Non-pigmented ciliary epithelial cell (primary cell): ENCODE results near the gene CDH12.

ENCODE experiments used
- DNase-seq: peaks from one replicate; pipeline ENCODE4 v3.0.0-alpha.2; 2010; ENCODE audit warnings: low read depth

The CDH12 gene

DNA sequence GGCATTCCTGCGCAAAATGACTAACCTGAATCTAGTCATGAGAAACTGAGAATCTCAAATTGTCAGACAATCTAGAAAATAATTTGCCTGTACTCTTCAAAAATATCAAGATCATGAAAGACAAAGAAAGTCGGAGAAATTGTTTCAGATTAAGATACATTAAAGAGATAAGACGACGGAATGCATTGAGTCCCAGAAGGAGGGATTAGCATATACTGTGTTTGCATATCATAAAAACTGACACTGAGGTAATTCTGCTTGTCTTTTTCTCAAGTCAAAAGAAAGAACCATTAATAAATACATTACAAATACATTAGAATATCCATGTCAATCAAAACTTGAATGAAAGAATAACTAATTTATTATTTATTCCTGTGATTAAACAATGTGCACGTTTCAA lies 88.4 kb downstream of the CDH12 start:
- DNase-seq: no peak

- DNase-seq: no peak
These were observed 95.4 kb downstream of the CDH12 start for GRCh38 chr5:22757776-22758175.

GRCh38 chr5:22754155-22754554 lies 99.0 kb downstream of the CDH12 start:
- DNase-seq: no peak

- DNase-seq: no peak
These were observed 101.6 kb downstream of the CDH12 start for GRCh38 chr5:22751536-22751935.

DNA sequence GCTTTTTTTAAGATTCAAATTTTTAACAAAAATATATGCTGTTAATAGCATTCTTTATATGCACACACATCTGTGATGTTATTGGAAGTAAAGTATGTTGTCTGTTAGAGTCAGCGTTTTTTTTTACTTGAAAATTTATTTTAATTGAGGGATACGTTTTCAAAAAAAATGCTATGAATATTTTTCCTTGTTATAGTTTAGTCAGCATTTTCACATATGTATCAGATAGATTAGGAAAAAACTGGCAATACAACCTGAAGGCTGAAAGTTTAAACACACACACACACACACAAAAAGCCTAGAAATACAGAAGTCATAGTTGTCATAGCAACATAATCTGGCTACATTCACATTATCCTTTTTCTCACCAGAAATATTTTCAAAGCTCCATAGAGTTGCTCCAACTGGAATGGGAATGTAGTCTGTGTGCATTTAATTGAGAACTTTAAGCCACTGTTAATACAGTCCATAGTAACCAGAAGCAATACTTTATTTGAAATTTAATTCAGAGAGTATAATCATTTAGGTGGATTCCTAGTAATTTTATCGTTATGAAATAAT lies 116.6 kb downstream of the CDH12 start:
- DNase-seq: no peak

GRCh38 chr5:22734907-22735306 lies 118.2 kb downstream of the CDH12 start:
- no peak for DNase-seq

GRCh38 chr5:22728610-22729009 lies 124.5 kb downstream of the CDH12 start:
- DNase-seq: no peak

GRCh38 chr5:22722491-22722890 lies 130.7 kb downstream of the CDH12 start:
- DNase-seq: no peak

DNA sequence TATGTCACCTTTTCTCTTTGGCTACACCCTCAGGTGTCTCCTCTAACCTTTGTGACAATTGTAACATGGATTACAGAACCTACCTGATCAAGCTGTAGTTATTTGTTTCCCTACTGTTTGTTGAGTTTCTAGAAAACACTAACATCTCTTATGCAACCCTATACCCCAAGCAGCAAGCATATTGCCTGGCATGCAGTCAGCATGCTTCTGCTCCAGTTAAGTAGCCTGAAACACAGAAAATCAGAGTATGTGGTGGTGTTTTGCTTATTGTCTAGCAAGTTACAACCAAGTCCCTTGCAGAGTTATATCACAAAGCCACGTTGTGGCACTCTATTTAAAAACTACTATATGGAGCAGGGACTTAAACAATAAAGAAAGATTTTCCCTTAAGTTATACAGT lies 131.1 kb downstream of the CDH12 start:
- DNase-seq: no peak

- DNase-seq: no peak
These were observed 133.3 kb downstream of the CDH12 start for GRCh38 chr5:22719842-22720241.

DNA sequence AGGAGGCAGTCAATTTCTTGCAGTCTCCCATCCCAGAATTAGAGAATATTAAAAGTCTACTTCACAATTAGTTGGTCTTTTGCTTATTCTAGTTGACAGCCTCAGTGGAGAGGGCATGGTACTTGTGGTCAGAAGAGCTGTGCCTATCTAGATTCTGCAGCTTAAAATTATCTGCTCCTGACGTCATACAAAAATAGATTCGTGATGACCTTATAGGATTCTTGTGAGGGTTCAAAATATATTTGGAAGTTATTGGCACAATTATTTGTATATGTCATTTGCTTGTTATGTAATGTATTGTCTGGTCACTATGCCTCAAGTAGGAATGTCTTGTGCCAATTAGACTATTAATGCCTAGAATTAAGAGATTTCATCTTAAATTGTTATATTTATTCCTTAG lies 142.5 kb downstream of the CDH12 start:
- DNase-seq: no peak

DNA sequence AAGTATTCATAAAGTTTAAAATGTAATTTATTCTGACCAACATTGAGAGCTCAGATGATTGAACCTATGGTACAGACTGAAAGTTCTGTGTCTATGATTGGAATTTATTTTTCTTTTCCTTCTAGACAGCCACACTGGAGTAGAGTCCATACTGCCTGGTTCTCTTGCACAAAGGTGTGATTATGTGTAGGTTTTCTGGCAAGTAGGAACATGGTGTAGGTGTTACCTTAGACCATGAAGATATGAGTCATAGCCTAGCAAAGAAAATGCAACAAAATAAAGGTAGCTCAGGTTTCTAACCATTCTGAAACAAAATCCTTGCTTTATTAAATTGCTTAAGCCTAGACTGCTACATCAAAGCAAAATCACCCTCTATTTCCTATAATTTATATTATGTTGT lies 143.4 kb downstream of the CDH12 start:
- no peak for DNase-seq

- DNase-seq: no peak
These were observed 144.3 kb downstream of the CDH12 start for GRCh38 chr5:22708770-22709328.

- DNase-seq: no peak
These were observed 146.2 kb downstream of the CDH12 start for GRCh38 chr5:22706901-22707300.

GRCh38 chr5:22699319-22699718 lies 153.8 kb downstream of the CDH12 start:
- DNase-seq: no peak

GRCh38 chr5:22693121-22693520 lies 160.0 kb downstream of the CDH12 start:
- no peak for DNase-seq

GRCh38 chr5:22683050-22683449 lies 170.1 kb downstream of the CDH12 start:
- DNase-seq: no peak

DNA sequence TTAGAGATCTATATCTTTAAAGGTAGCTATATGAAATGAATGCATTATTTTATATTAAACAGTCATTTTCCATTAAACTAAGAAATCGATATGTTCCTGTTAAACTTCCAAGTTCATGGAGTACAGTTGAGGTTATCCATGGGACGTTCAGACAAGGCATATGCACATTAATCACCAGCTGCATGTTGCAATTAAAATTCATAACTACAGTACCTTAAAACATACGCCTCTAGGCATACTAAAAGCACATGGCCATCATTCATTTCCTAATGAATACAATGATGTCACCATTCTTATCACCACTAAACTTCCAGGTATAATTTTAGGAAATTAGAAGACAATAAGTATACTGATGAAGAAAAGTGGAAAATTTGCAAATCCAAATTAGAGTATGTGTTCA lies 174.3 kb downstream of the CDH12 start:
- DNase-seq: no peak

DNA sequence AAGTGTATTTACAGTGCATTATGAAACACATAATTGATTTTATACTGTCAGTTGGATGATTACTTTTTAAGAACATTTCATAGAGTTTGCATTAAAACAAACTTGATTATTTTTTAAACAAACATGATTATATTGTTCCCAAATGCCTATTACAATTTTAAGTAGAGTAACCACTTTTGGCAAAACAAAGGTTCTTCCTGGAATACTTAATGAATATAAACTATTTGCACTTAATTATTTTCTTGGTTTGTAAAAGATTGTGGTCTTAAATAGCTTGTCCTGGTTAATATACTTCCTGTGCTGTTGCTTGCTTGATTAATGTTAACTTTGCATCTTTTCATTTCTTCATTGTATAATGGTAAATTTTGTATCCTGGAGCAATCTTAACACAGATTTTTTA lies 180.0 kb downstream of the CDH12 start:
- DNase-seq: no peak

DNA sequence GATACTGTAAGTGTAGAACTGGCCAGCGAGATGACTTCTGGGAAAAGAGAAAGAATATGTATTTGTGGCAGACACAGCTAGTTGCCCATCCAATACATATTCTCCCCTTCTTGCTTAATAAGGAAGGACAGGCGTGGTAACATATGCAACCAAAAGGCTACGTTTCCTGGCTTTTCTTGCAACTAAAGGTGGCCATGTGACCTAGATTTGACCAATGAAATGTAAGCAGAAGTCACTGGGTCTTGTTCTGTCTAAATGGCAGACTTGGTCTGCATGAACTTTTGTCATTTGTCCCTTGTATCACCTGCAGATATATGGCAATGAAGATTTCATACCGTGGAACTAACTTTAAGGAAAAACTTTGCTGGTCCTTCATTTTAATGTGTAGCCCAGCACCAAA lies 183.8 kb downstream of the CDH12 start:
- no peak for DNase-seq

DNA sequence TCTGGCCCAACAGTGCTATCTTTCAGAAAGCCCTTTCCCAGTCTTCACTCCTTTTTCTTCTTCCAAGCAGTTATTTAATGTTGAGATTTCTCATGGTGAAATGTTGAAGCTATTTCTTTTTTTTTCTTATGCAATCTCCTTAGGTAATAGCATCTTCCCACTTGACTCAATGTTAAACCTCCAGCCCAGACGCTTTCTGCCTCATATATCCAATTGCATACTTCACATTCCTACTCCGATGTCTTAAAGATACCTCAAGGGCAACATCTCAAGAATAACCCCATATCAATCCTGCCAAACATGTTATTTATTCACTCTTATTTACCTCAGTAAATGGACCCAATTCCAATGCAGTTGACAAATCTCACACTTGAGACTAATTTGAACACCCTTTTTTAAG lies 187.3 kb downstream of the CDH12 start:
- no peak for DNase-seq

GRCh38 chr5:22663134-22663533 lies 190.0 kb downstream of the CDH12 start:
- DNase-seq: no peak

DNA sequence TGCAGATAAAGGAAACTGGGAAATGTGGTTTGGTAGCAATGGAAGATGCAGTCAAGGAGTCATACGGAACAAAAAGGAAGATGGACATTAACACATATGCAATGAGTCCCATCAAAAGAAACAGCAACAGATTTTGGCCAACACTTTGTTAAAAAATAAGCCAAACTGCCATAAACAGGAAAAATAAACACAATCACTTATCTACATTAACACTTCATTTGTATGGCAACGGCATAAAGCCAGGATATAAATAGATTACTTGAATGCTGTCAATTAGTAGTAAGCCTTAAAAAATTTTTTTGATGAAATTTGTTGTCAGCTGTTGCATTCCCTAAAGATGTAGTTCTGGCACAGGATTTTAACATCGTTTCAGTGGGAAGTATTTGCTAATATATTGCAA lies 190.8 kb downstream of the CDH12 start:
- DNase-seq: no peak

GRCh38 chr5:22651355-22651754 lies 201.8 kb downstream of the CDH12 start:
- DNase-seq: no peak

DNA sequence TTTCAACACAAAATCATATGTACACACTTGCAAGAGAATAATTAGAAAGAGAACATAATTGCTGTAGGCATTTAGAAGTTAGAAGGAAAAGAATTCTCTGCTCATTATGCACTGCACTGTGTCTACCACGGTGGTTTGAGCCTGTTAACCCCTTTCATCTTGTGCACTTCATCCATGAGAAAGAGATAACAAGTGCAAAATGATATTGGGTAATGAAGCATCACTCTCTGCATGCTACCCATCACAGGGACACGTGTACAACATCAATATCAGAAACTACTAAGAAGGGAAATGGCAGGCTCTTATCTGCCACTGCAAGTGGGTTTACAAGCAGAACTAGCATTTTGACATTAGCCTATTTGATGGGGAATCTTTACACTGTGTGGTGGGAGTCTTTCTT lies 202.6 kb downstream of the CDH12 start:
- no peak for DNase-seq
